SIG-M5 treated with dmso at 0.1 percent for 504 hours (cell line): Measurements from ENCODE around the gene OR51V1.
"Not testable (repeated sequence)": the region's sequence is repeated elsewhere in the genome, so short reads cannot be mapped to it uniquely, and the experiment has no call there.

Experiments used
- DNase-seq: peaks from one replicate; lab custom pipeline; 2025; ENCODE audit not compliant: unreplicated experiment; lab: John Stamatoyannopoulos, UW

OR51V1 gene

DNA sequence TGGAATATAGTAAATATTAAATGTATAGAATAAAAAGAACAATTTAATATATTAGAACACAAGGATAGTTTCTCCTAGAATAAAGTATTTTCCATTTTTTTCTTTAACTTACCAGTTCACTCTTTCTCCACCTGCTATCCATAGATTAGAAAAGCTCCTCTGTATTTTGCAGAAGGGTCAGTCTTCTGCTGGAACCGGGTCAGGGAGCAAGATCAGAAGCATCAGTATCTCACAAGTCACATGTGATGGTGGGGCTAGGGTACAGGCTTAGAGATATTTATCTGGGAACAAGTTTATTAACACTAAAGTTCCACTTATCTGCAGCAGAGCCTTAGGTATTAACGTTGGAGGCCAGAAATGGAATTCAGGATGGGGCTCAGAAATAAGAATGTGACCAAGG, 28.6 kb downstream of the OR51V1 start:
- DNase-seq = no peak

DNA sequence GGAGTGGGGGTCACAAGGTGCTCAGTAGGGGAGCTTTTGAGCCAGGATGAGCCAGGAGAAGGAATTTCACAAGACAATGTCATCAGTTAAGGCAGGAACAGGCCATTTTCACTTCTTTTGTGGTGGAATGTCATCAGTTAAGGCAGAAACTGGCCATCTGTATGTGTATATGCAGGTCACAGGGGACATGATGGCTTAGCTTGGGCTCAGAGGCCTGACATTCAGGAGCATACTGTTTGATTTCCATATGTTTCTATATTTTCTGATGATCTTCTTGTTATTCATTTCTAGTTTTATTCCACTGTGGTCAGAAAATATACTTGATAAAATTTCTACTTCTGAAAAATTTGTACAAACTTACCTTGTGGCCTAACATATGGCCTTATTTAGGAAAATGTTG, 34.6 kb downstream of the OR51V1 start:
- DNase-seq = not testable (repeated sequence)

DNA sequence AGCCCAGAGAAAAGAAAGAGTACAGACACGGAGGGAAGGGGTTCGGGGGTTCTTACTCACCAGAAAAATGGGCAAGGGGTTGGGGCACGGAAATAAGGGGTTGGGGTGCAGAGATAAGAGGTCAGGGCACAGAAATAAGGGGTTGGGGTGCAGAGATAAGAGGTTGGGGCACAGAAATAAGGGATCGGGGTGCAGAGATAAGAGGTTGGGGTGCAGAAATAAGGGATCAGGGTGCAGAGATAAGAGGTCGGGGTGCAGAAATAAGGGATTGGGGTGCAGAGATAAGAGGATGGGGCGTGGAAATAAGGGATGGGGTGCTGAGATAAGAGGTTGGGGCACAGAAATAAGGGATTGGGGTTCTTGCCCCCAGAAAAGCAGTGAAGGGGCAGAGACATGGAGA, 35.7 kb downstream of the OR51V1 start:
- DNase-seq = not testable (repeated sequence)

DNA sequence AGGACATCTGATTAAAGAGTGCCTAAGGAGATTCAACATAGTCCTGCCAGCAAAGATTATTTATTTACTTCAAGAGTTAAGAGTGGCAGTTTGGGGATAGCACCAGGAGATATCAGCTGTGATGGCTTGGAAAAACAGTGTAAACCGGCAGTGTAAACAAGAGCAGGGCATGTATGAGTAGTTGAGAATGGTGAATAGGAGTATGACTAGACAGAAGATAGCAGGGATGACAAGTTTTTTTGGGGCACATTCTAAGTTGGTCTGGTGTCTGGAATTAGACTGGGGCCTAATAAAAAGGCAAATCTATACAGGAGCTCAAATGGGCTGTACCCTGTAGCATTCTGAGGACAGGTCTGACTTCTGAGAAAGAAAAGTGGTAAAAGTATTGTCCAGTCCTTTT, 39.4 kb downstream of the OR51V1 start:
- DNase-seq = not testable (repeated sequence)

DNA sequence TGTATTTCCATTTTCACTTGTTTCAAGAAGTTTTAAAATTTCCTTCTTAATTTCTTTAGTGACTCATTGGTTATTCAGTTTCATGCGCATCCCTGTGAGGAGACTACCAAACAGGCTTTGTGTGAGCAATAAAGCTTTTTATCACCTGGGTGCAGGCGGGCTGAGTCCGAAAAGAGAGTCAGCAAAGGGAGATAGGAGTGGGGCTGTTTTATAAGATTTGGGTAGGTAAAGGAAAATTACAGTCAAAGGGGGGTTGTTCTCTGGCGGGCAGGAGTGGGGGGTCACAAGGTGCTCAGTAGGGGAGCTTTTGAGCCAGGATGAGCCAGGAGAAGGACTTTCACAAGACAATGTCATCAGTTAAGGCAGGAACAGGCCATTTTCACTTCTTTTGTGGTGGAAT, 40.3 kb downstream of the OR51V1 start:
- DNase-seq = not testable (repeated sequence)

DNA sequence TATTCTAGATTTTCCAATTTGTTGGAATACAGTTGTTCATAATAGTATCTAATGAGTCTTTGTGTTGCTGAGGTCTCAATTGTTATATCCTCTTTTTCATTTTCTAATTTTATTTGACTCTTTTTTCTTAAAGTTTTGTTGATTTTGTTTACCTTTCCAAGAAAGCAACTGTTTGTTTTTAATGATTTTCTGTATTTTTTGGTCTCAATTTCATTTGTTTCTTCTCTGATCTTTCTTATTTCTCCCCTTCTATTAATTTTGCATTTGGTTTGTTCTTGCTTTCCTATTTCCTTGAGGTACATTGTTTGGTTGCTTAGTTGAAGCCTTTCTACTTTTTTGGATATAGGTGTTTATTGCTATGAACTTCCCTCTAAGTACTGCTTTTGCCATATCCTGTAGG, 40.7 kb downstream of the OR51V1 start:
- no peak for DNase-seq

DNA sequence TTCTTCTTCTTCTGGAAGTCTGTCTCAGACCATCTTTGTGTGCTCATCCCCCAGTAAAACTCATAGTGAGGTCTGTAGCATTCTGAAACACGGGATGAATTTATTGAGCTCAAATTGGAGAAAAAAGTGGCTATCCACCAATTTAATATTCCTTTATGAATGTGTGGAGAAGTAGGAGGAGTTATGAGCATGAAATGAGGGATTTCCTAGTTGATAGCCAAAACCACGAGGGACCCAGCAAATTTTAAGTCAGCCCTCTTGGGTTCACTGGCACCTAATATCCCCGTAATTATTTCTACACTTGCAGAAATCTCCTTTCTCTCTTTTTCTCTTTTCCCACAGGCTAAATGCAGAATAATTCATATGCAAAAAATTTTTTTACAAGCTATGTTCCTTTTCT, 45.8 kb downstream of the OR51V1 start, which contains the start of gene OR52A1:
Gene OR52A1 (minus strand): TSS at position 101 of the 400 bp plus-strand sequence. CDS start 2,388 bp downstream, outside the sequence.
- DNase-seq = no peak

DNA sequence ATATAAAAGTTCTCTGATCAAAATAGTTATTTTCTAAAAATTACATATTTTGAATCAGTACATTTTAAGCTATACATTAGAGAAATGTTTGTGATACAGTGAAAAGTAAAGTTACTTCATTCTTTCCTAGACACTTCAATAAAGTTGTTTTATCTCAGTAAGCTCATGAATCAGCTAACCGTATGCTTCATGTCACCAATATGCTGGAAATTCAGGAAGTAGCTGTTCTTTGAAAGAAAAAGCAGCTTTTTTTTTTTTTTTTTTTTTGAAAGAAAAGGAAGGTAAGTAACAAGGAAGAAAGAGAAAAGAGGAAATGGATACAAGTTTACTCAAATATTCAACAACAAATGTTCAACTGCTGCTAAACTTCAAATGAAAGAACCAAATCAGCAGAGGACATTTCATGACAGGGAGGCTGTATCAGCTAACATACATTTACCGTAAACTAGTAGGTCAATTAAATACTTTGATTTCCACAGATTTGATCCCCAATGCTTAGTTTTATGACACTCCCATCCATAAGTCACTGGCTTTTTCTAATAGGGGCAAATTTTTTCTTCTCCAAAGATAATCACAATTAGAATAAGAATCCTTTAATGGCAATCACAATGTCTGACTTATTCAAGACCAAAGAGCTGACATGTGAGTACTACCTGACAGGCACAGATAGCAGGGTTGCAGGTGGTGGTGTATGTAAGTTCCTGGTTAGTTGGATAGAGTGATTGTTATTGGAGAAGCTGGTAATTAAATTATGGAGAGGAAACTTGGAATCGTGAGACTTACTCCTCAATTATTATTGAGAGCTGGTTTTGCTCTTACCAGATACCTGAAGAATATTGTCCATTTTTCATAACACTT, 46.7 kb downstream of the OR51V1 start:
- no peak for DNase-seq

DNA sequence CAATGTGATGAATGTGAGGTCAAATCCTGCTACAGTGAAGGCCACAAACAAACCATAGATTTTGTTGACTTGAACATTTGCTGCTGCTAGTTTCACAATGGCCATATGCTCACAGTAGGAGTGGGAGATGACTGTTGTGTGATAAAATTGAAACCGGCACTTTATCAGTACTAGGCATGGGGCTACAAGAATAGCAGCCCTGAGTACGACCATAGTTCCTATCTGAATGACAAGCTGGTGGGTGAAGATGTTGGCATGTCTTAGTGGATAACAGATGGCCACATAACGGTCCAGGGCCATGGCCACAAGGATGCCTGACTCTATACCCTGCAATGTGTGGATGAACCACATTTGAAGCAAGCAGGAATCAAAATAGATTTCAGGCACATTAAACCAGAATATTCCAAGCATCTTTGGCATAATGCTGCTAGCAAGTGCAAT, 48.7 kb downstream of the OR51V1 start:
- no peak for DNase-seq
